Measurements from ENCODE around the gene TXNL4A.

The TXNL4A gene

GRCh38 chr18:79954791-79955190 is 33.6 kb downstream of the TXNL4A start:
- TF ChIP-seq POLR2AphosphoS5 (IDR thresholded peaks at IDR 0.05; ENCODE audit: low read depth, low read length) (no peak), SIN3A (IDR thresholded peaks at IDR 0.05; ENCODE audit: borderline replicate concordance, insufficient read depth, low read length) (no peak), REST (IDR thresholded peaks at IDR 0.05; ENCODE audit: insufficient read depth in 1 of 2, low read depth in 2 of 2, low read length in 2 of 2) (no peak), FOXP2 (optimal IDR thresholded peaks at IDR 0.05; ENCODE audit: borderline replicate concordance, extremely low read depth, extremely low read length, insufficient read depth) (no peak), TAF1 (IDR thresholded peaks at IDR 0.05; ENCODE audit: borderline replicate concordance, insufficient read depth, low read length) (no peak)

GRCh38 chr18:79953971-79954651 is 34.3 kb downstream of the TXNL4A start:
- TF ChIP-seq POLR2AphosphoS5 (IDR thresholded peaks at IDR 0.05; ENCODE audit: low read depth, low read length) (no peak), SIN3A (IDR thresholded peaks at IDR 0.05; ENCODE audit: borderline replicate concordance, insufficient read depth, low read length) (no peak), FOXP2 (optimal IDR thresholded peaks at IDR 0.05; ENCODE audit: borderline replicate concordance, extremely low read depth, extremely low read length, insufficient read depth) (no peak), TAF1 (IDR thresholded peaks at IDR 0.05; ENCODE audit: borderline replicate concordance, insufficient read depth, low read length) (no peak), REST (IDR thresholded peaks at IDR 0.05; ENCODE audit: insufficient read depth in 1 of 2, low read depth in 2 of 2, low read length in 2 of 2) (no peak)

- no peak for TF ChIP-seq TAF1 (IDR thresholded peaks at IDR 0.05; ENCODE audit: borderline replicate concordance, insufficient read depth, low read length)
- no peak for TF ChIP-seq SIN3A (IDR thresholded peaks at IDR 0.05; ENCODE audit: borderline replicate concordance, insufficient read depth, low read length)
- no peak for TF ChIP-seq POLR2AphosphoS5 (IDR thresholded peaks at IDR 0.05; ENCODE audit: low read depth, low read length)
- TF ChIP-seq FOXP2 (optimal IDR thresholded peaks at IDR 0.05; ENCODE audit: borderline replicate concordance, extremely low read depth, extremely low read length, insufficient read depth), result no peak
- no peak for TF ChIP-seq REST (IDR thresholded peaks at IDR 0.05; ENCODE audit: insufficient read depth in 1 of 2, low read depth in 2 of 2, low read length in 2 of 2)
These were observed 35.3 kb downstream of the TXNL4A start for GRCh38 chr18:79952996-79953559.

- no peak for TF ChIP-seq REST (IDR thresholded peaks at IDR 0.05; ENCODE audit: insufficient read depth in 1 of 2, low read depth in 2 of 2, low read length in 2 of 2)
- TF ChIP-seq POLR2AphosphoS5 (IDR thresholded peaks at IDR 0.05; ENCODE audit: low read depth, low read length), result no peak
- TF ChIP-seq SIN3A (IDR thresholded peaks at IDR 0.05; ENCODE audit: borderline replicate concordance, insufficient read depth, low read length), result no peak
- no peak for TF ChIP-seq TAF1 (IDR thresholded peaks at IDR 0.05; ENCODE audit: borderline replicate concordance, insufficient read depth, low read length)
- TF ChIP-seq FOXP2 (optimal IDR thresholded peaks at IDR 0.05; ENCODE audit: borderline replicate concordance, extremely low read depth, extremely low read length, insufficient read depth), result no peak
These were observed 35.8 kb downstream of the TXNL4A start for GRCh38 chr18:79952456-79952995.

Measured in PFSK-1 (cell line).